ENCODE results near the gene DNAH3. TPM values are rescaled to one million over a fixed set of nuclear protein-coding genes. Genes with fewer than 3 reads are reported as not detected.

The DNAH3 gene
- total RNA-seq, 1 experiment from 2014 or later: 0.15 TPM

DNA sequence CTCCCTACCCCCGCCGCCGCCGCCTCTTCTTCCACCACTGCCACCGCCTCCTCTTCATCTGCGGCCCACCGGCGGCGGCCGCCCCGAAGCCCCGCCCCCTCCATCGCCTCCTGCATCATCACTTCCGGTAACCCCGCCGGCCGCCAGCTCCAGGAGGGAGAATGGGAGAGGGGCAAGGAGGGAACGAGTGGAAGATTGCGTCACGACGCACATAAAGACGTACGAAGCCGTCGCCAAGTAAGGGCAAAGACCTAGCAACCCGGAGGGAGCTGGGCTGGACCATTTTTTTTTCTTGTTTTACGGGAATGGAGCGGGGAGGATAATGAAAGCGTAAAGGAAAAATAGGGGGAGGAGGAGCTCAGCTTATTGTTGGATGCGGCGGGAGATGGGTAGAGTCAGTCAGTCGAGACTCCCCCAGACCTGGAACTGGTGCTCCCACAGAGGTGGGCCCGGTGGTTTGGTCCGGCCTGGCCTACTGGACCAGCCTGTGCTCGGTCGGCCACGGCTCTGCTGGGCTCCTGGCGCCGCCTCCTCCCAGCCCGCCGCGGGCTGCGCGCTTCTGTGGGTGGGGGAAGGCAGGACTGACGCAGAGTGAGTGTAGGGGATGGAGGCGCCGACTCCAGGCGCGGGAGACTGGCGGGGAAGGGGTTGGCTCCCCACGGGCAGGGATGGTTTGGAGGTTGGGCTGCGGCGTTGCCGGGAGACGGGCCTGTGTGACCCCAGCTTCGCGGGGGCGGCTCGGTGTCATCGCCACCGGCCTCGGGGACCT, 250.2 kb downstream of the DNAH3 start, which contains the start of the genes DCUN1D3 and LYRM1:
Gene DCUN1D3 (minus strand): TSS at position 60 of the 769 bp plus-strand sequence. CDS start 37,820 bp downstream, outside the sequence.
Gene LYRM1 (plus strand): TSS at position 473 of the 769 bp plus-strand sequence. CDS start 14,785 bp downstream, outside the sequence.
- Histone ChIP-seq H3K79me2 (ENCODE audit: insufficient read depth, low read length) (peaks cover 64% of the 10 kb centered on the region), H3K27me3 (ENCODE audit: insufficient read depth, low read length) (no peaks in the 10 kb centered on the region), H3K4me3 (replicated peaks in 1 of 2; ENCODE audit: low read depth in 1 of 2, low read length in 2 of 2) (peak within 1 kb of the TSS; percentile 86 to 88), H3K36me3 (ENCODE audit: control insufficient read depth in 1 of 2, insufficient read depth in 2 of 2, low read length in 2 of 2) (peaks cover 3 to 9% of the 10 kb centered on the region in 2 experiments; a peak in 2 of 4 replicates), H3K27ac (ENCODE audit: low read depth, low read length) (peak within 1 kb of the TSS; percentile 90), H3K4me1 (ENCODE audit: control insufficient read depth in 1 of 2, insufficient read depth in 2 of 2, low read length in 2 of 2) (peaks cover 45 to 68% of the 10 kb centered on the region in 2 experiments), H3K9me2 (ENCODE audit: insufficient read depth) (no peaks in the 10 kb centered on the region), H3K9ac (ENCODE audit: low read length) (peak within 1 kb of the TSS; percentile 91), H2AFZ (ENCODE audit: low read depth, low read length, poor library complexity, severe bottlenecking) (no peak within 1 kb of the TSS), H3K9me3 (ENCODE audit: control insufficient read depth in 1 of 2, insufficient read depth in 1 of 2, low read depth in 1 of 2, low read length in 2 of 2) (no peaks in the 10 kb centered on the region), H3K4me2 (ENCODE audit: low read length) (peak within 1 kb of the TSS; percentile 93), H4K20me1 (ENCODE audit: insufficient read depth) (no peaks in the 10 kb centered on the region)
- ChIA-PET CTCF (interaction anchor here (0.6 to 1.1 kb wide), 3 partner anchors 19 to 250 kb away, joined by 4 to 5 read pairs (median 4); no protein-coding TSS in a partner anchor), RAD21 (ENCODE audit: low non-redundant PET in 1 of 2, low total read pairs in 2 of 2, uncharacterized antibody in 2 of 2, unreplicated experiment in 2 of 2) (interaction anchor here in 1 of 2 experiments (1.6 kb wide), 1 partner anchor 49 kb away, joined by 3 read pairs; no protein-coding TSS in a partner anchor), POLR2A (interaction anchor here (0.7 to 2.4 kb wide), 6 partner anchors 8 to 33 kb away, joined by 3 to 11 read pairs (median 5); no protein-coding TSS in a partner anchor)
- TF ChIP-seq CBX3 (IDR thresholded peaks at IDR 0.05; ENCODE audit: low read depth) (0 out of 2 replicates have a peak, but pooled peaks have one; percentile 31), SRF (IDR thresholded peaks at IDR 0.05; ENCODE audit: low read depth) (peak; percentile 95), FOSL1 (IDR thresholded peaks at IDR 0.05; ENCODE audit: low read depth) (no peak), YY1 (IDR thresholded peaks at IDR 0.05; ENCODE audit: extremely low read depth, insufficient replicate concordance, low read depth, low read length) (peak; percentile 13), ZFX (IDR thresholded peaks at IDR 0.05) (peak; percentile 90), POLR2AphosphoS5 (IDR thresholded peaks at IDR 0.05; ENCODE audit: low read depth, low read length) (peak; percentile 80), ZNF274 (IDR thresholded peaks at IDR 0.05; ENCODE audit: low read depth, low read length) (no peak), SIN3A (IDR thresholded peaks at IDR 0.05; ENCODE audit: low read depth) (peak; percentile 70), EGR1 (IDR thresholded peaks at IDR 0.05; ENCODE audit: low read depth) (peak; percentile 85), SP1 (IDR thresholded peaks at IDR 0.05; ENCODE audit: low read depth) (peak; percentile 83), JUND (IDR thresholded peaks at IDR 0.05) (peak; percentile 64; the same call in 1 of the 2 replicates), POLR2A (IDR thresholded peaks at IDR 0.05; ENCODE audit: borderline replicate concordance, extremely low read depth, insufficient read depth, insufficient read length) (peak; percentile 79), TCF7L2 (IDR thresholded peaks at IDR 0.05; ENCODE audit: borderline replicate concordance, extremely low read depth, insufficient read depth, insufficient read length) (peak; percentile 46), CEBPB (IDR thresholded peaks at IDR 0.05; ENCODE audit: low read depth) (peak; percentile 92)
- TF ChIP-seq, protein P1, sequence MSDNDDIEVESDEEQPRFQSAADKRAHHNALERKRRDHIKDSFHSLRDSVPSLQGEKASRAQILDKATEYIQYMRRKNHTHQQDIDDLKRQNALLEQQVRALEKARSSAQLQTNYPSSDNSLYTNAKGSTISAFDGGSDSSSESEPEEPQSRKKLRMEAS (IDR thresholded peaks at IDR 0.05): peak; percentile 60
- TF ChIP-seq, protein P2, sequence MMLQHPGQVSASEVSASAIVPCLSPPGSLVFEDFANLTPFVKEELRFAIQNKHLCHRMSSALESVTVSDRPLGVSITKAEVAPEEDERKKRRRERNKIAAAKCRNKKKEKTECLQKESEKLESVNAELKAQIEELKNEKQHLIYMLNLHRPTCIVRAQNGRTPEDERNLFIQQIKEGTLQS (IDR thresholded peaks at IDR 0.05): no peak
- DNase-seq (ENCODE audit: low read depth, low spot score) (peak; percentile 98), ATAC-seq (peak; percentile 81)
- no TSS peak for BruUV-seq (replicated peaks)
- intact Hi-C loops (cut with micrococcal nuclease): loop anchor here (5.0 to 10.0 kb wide), 3 partner anchors 33 to 404 kb away; no protein-coding TSS in a partner anchor
